Neural cell (in vitro differentiated cells): Measurements from ENCODE around the gene RASL11A.

Experiments used
- CTCF ChIP-seq: fragments of 450-650 bp; IDR thresholded peaks from 2 replicates; pipeline ENCODE4 v1.5.1; 2014; ENCODE audit warnings: antibody characterized with exemption, mild to moderate bottlenecking, moderate library complexity; ENCODE audit not compliant: poor library complexity, severe bottlenecking
- EP300 ChIP-seq: fragments of 450-650 bp; conservative IDR thresholded peaks from 2 replicates; pipeline ENCODE4 v1.6.1; 2014; ENCODE audit warnings: antibody characterized with exemption, mild to moderate bottlenecking, moderate library complexity; ENCODE audit not compliant: poor library complexity, severe bottlenecking
- EZH2 ChIP-seq: fragments of 200-600, 300-800 bp; shearing (Covaris generic), sonication (generic); IDR thresholded peaks from 2 replicates; pipeline ENCODE4 v1.6.1; 2014; ENCODE audit warnings: antibody characterized with exemption, low read length, borderline replicate concordance, mild to moderate bottlenecking; ENCODE audit not compliant: insufficient read depth, poor library complexity, severe bottlenecking
- POLR2AphosphoS5 ChIP-seq: IDR thresholded peaks from 2 replicates; pipeline ENCODE4 v1.6.1; 2012
- RAD21 ChIP-seq: fragments of 450-650 bp; conservative IDR thresholded peaks from 2 replicates; pipeline ENCODE4 v1.6.1; 2014; ENCODE audit warnings: antibody characterized with exemption, mild to moderate bottlenecking, moderate library complexity
- REST ChIP-seq: IDR thresholded peaks from 2 replicates; pipeline ENCODE4 v1.6.1; 2012; ENCODE audit warnings: borderline replicate concordance
- SMC3 ChIP-seq: fragments of 450-650 bp; conservative IDR thresholded peaks from 2 replicates; pipeline ENCODE4 v1.6.1; 2014; ENCODE audit warnings: antibody characterized with exemption, mild to moderate bottlenecking, moderate library complexity; ENCODE audit not compliant: poor library complexity
- TAF1 ChIP-seq: IDR thresholded peaks from 2 replicates; pipeline ENCODE4 v1.6.1; 2012; ENCODE audit warnings: low read depth

- TF ChIP-seq POLR2AphosphoS5, result no peak
- no peak for TF ChIP-seq CTCF
- TF ChIP-seq REST, result no peak
- no peak for TF ChIP-seq SMC3
- no peak for TF ChIP-seq RAD21
- TF ChIP-seq TAF1, result no peak
- TF ChIP-seq EP300, result no peak
- no peak for TF ChIP-seq EZH2
Measured at GRCh38 chr13:27229642-27230041, 41.0 kb upstream of the RASL11A start.
